Sigmoid colon (tissue), 7 donors: ENCODE results near the gene CCDC92B. TPM values are rescaled to one million over a fixed set of nuclear protein-coding genes. Genes with fewer than 3 reads are reported as not detected.
A peak's percentile ranks its signal among the peaks of the same experiment; 100 is the strongest.

Experiments used
- DNase-seq: peaks from one replicate; pipeline ENCODE4 v3.0.0-alpha.2; 2019
- H3K27ac ChIP-seq, 4 donors: fragments of 200-600 bp; sonication (generic); one replicate each; pipeline ENCODE4 v1.5.1; 2016 to 2019; ENCODE audit warnings: mild to moderate bottlenecking in 1 of 4
- H3K27me3 ChIP-seq, 3 donors: fragments of 200-600 bp; sonication (generic); one replicate each; pipeline ENCODE4 v1.5.1; 2019; ENCODE audit warnings: mild to moderate bottlenecking in 1 of 3
- H3K36me3 ChIP-seq, 4 donors: fragments of 200-600 bp; sonication (generic); one replicate each; pipeline ENCODE4 v1.5.1; 2016 to 2019
- H3K4me1 ChIP-seq, 4 donors: fragments of 200-600 bp; sonication (generic); one replicate each; pipeline ENCODE4 v1.5.1; 2017 to 2019
- H3K4me3 ChIP-seq, 4 donors: fragments of 200-600 bp; sonication (generic); one replicate each; pipeline ENCODE4 v1.5.1; 2017 to 2019; ENCODE audit warnings: mild to moderate bottlenecking in 2 of 4, moderate library complexity in 1 of 4
- H3K9me3 ChIP-seq, 4 donors: fragments of 200-600 bp in 3 of 4; sonication (generic) in 3 of 4; one replicate each; pipeline versions ENCODE4 v1.5.1 to v1.6.1; 2013 to 2019
- CTCF ChIP-seq, 4 experiments: fragments of 450-650 bp in 3 of 4; fragments of 200-600 bp in 1 of 4; IDR thresholded peaks; one replicate each; pipeline ENCODE4 v1.5.1; 2016 to 2019; ENCODE audit warnings: antibody characterized with exemption in 4 of 4, mild to moderate bottlenecking in 3 of 4, moderate library complexity in 2 of 4
- EP300 ChIP-seq, 4 donors: sonication (generic); formaldehyde crosslinking; IDR thresholded peaks; one replicate each; pipeline ENCODE4 v1.6.1; 2017; ENCODE audit warnings: antibody characterized with exemption in 4 of 4
- POLR2A ChIP-seq, 2 donors: fragments of 450-650 bp; IDR thresholded peaks; one replicate each; pipeline ENCODE4 v1.6.1; 2016; ENCODE audit warnings: antibody characterized with exemption in 2 of 2, mild to moderate bottlenecking in 2 of 2, moderate library complexity in 2 of 2
- POLR2AphosphoS5 ChIP-seq, 4 donors: sonication (generic); formaldehyde crosslinking; IDR thresholded peaks; one replicate each; pipeline ENCODE4 v1.6.1; 2017; ENCODE audit warnings: antibody characterized with exemption in 4 of 4
- WGBS, 2 donors: extraction: QIAGEN DNeasy Blood & Tissue Kit; methylation state at CpG; one replicate each; pipeline ENCODE4 v1.1.7; 2013; 5-methylcytosine and 5-hydroxymethylcytosine counted together
- intact Hi-C: fragments of 100-400 bp; cut with DNase I; formaldehyde crosslinking; loops from one replicate; pipeline ENCODE4 v1.15.1; 2023
- polyA plus RNA-seq, 3 donors: library from polyadenylated mRNA; stranded (reverse); fragments of 200-250 nt; gene quantifications; one replicate each; pipeline ENCODE4 v1.2.3, GENCODE V29; 2013
- total RNA-seq, 4 donors: library from RNA; depleted of rRNA; stranded (reverse); fragments of >200 nt; gene quantifications; one replicate each; pipeline ENCODE4 v1.1.0, GENCODE V29; 2016
- donor health status: healthy with polysubstance abuse.
- donor health status: Bipolar disorder and iron deficiency.
- donor health status: healthy.

The CCDC92B gene
- total and polyA plus RNA-seq, 7 donors: under 0.01 to 0.77 (median 0.18) TPM; not detected in 3

GRCh38 chr17:2797226-2797625 is 47.8 kb upstream of the CCDC92B start:
- H3K4me3 ChIP-seq: peak overlapping the region in 2 of 4 donors; percentile 17 to 26

GRCh38 chr17:2796164-2797125 is 47.0 kb upstream of the CCDC92B start, which contains the start of gene RAP1GAP2:
RAP1GAP2 (plus strand) TSS chr17:2796438; CDS start chr17:2796528, 90 bp downstream.
- H3K4me1 ChIP-seq: no peaks in the 10 kb centered on the region
- TF ChIP-seq POLR2A (IDR thresholded peaks at IDR 0.05) (no peak), CTCF (IDR thresholded peaks at IDR 0.05) (no peak), POLR2AphosphoS5 (IDR thresholded peaks at IDR 0.05) (no peak), EP300 (IDR thresholded peaks at IDR 0.05) (no peak)
- peak; percentile 77 for DNase-seq
- no peak within 1 kb of the TSS for H3K27ac ChIP-seq
- WGBS, 2 donors: 22 to 38% methylated on average over 39 of the region's 39 CpGs
- H3K4me3 ChIP-seq: peak within 1 kb of the TSS in 2 of 4 donors; percentile 17 to 26
- intact Hi-C loops: no loop called here
- peaks cover 0 to 43% (median 8%) of the 10 kb centered on the region in 3 donors for H3K27me3 ChIP-seq
- no peaks in the 10 kb centered on the region for H3K36me3 ChIP-seq
- no peaks in the 10 kb centered on the region for H3K9me3 ChIP-seq

More at GRCh38 chr17:2797226-2797625, 47.8 kb upstream of the CCDC92B start:
- intact Hi-C loops: no loop called here
- 15 to 35% methylated on average over 15 of the region's 15 CpGs for WGBS, 2 donors
- DNase-seq: no peak
- no peak for TF ChIP-seq POLR2AphosphoS5 (IDR thresholded peaks at IDR 0.05)
- TF ChIP-seq EP300 (IDR thresholded peaks at IDR 0.05): no peak
- TF ChIP-seq CTCF (IDR thresholded peaks at IDR 0.05): no peak
- TF ChIP-seq POLR2A (IDR thresholded peaks at IDR 0.05): no peak
- Histone ChIP-seq H3K27me3 (peaks cover 0 to 43% (median 8%) of the 10 kb centered on the region in 3 donors), H3K27ac (no peak overlapping the region), H3K36me3 (no peaks in the 10 kb centered on the region), H3K4me1 (no peaks in the 10 kb centered on the region), H3K9me3 (no peaks in the 10 kb centered on the region)

- no peaks in the 10 kb centered on the region for H3K4me1 ChIP-seq
- TF ChIP-seq POLR2A (IDR thresholded peaks at IDR 0.05) (no peak), POLR2AphosphoS5 (IDR thresholded peaks at IDR 0.05) (no peak), EP300 (IDR thresholded peaks at IDR 0.05) (no peak)
- H3K27me3 ChIP-seq: peaks cover 0 to 46% (median 8%) of the 10 kb centered on the region in 3 donors
- WGBS, 2 donors: 47 to 62% methylated on average over 28 of the region's 28 CpGs
- peak overlapping the region in 1 of 4 donors; percentile 26 for H3K4me3 ChIP-seq
- no peak for DNase-seq
- H3K9me3 ChIP-seq: no peaks in the 10 kb centered on the region
- intact Hi-C loops: no loop called here
- H3K27ac ChIP-seq: no peak overlapping the region
- no peaks in the 10 kb centered on the region for H3K36me3 ChIP-seq
These were observed 46.1 kb upstream of the CCDC92B start for GRCh38 chr17:2795441-2796163.

- peaks cover 0 to 39% (median 0%) of the 10 kb centered on the region in 3 donors for H3K27me3 ChIP-seq
These were observed 44.8 kb upstream of the CCDC92B start for GRCh38 chr17:2794111-2794803.

More at GRCh38 chr17:2794111-2794803, 44.8 kb upstream of the CCDC92B start:
- 65 to 84% methylated on average over 6 of the region's 6 CpGs for whole genome bisulfite sequencing, 2 donors
- H3K36me3 ChIP-seq: no peaks in the 10 kb centered on the region
- DNase-seq: no peak
- no peak overlapping the region for H3K27ac ChIP-seq
- no peak for TF ChIP-seq EP300 (IDR thresholded peaks at IDR 0.05)
- no peak for TF ChIP-seq POLR2AphosphoS5 (IDR thresholded peaks at IDR 0.05)
- no peak for TF ChIP-seq CTCF (IDR thresholded peaks at IDR 0.05)
- TF ChIP-seq POLR2A (IDR thresholded peaks at IDR 0.05): no peak
- intact Hi-C loops: no loop called here
- no peaks in the 10 kb centered on the region for H3K4me1 ChIP-seq
- H3K9me3 ChIP-seq: no peaks in the 10 kb centered on the region
- no peak overlapping the region for H3K4me3 ChIP-seq
